ENCODE measurements around the gene TSSK6.

GRCh38 chr19:19464339-19465098 lies 50.8 kb downstream of the TSSK6 start:
- TF ChIP-seq, protein P1, sequence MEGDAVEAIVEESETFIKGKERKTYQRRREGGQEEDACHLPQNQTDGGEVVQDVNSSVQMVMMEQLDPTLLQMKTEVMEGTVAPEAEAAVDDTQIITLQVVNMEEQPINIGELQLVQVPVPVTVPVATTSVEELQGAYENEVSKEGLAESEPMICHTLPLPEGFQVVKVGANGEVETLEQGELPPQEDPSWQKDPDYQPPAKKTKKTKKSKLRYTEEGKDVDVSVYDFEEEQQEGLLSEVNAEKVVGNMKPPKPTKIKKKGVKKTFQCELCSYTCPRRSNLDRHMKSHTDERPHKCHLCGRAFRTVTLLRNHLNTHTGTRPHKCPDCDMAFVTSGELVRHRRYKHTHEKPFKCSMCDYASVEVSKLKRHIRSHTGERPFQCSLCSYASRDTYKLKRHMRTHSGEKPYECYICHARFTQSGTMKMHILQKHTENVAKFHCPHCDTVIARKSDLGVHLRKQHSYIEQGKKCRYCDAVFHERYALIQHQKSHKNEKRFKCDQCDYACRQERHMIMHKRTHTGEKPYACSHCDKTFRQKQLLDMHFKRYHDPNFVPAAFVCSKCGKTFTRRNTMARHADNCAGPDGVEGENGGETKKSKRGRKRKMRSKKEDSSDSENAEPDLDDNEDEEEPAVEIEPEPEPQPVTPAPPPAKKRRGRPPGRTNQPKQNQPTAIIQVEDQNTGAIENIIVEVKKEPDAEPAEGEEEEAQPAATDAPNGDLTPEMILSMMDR (IDR thresholded peaks at IDR 0.05): no peak
- no peak for TF ChIP-seq POLR2A (IDR thresholded peaks at IDR 0.05)

Data from body of pancreas (tissue), 4 donors.